ENCODE data around the gene EDC4.

EDC4 gene

GRCh38 chr16:67883146-67883871 is 10.5 kb downstream of the EDC4 start:
- no peak overlapping the region for H3K27ac ChIP-seq (ENCODE audit: low read depth, low read length)
- H3K9me2 ChIP-seq (replicated peaks; ENCODE audit: insufficient read depth, low read length): no peaks in the 10 kb centered on the region
- H4K20me1 ChIP-seq (ENCODE audit: low read depth, low read length): no peaks in the 10 kb centered on the region
- TF ChIP-seq EZH2phosphoT487 (conservative IDR thresholded peaks at IDR 0.05; ENCODE audit: low read length) (no peak), CTCF (IDR thresholded peaks at IDR 0.05; ENCODE audit: insufficient read depth, low read length, poor library complexity, severe bottlenecking) (no peak)
- H3K9ac ChIP-seq (ENCODE audit: low read length): no peak overlapping the region
- no peaks in the 10 kb centered on the region for H3K9me3 ChIP-seq (ENCODE audit: insufficient read depth, low read length)
- no peak overlapping the region for H2AFZ ChIP-seq (ENCODE audit: low read depth, low read length, severe bottlenecking)
- H3K36me3 ChIP-seq (ENCODE audit: low read length): no peaks in the 10 kb centered on the region
- H3K4me3 ChIP-seq (ENCODE audit: insufficient read depth, low read length, poor library complexity, severe bottlenecking): no peak overlapping the region
- H3F3A ChIP-seq (ENCODE audit: insufficient read depth): no peaks in the 10 kb centered on the region
- H3K4me2 ChIP-seq (ENCODE audit: low read depth, low read length, poor library complexity, severe bottlenecking): no peak overlapping the region
- no peaks in the 10 kb centered on the region for H3K27me3 ChIP-seq (ENCODE audit: low read length)
- H3K79me2 ChIP-seq (ENCODE audit: insufficient read depth, low read length): no peaks in the 10 kb centered on the region

- no peak overlapping the region for H3K9ac ChIP-seq (ENCODE audit: low read length)
- H3K4me3 ChIP-seq (ENCODE audit: insufficient read depth, low read length, poor library complexity, severe bottlenecking): no peak overlapping the region
- no peaks in the 10 kb centered on the region for H4K20me1 ChIP-seq (ENCODE audit: low read depth, low read length)
- no peaks in the 10 kb centered on the region for H3K36me3 ChIP-seq (ENCODE audit: low read length)
- no peaks in the 10 kb centered on the region for H3K9me3 ChIP-seq (ENCODE audit: insufficient read depth, low read length)
- H2AFZ ChIP-seq (ENCODE audit: low read depth, low read length, severe bottlenecking): no peak overlapping the region
- TF ChIP-seq CTCF (IDR thresholded peaks at IDR 0.05; ENCODE audit: insufficient read depth, low read length, poor library complexity, severe bottlenecking) (peak; percentile 85), EZH2phosphoT487 (conservative IDR thresholded peaks at IDR 0.05; ENCODE audit: low read length) (no peak)
- no peak overlapping the region for H3K4me2 ChIP-seq (ENCODE audit: low read depth, low read length, poor library complexity, severe bottlenecking)
- H3K27ac ChIP-seq (ENCODE audit: low read depth, low read length): no peak overlapping the region
- H3K79me2 ChIP-seq (ENCODE audit: insufficient read depth, low read length): no peaks in the 10 kb centered on the region
- H3K9me2 ChIP-seq (replicated peaks; ENCODE audit: insufficient read depth, low read length): no peaks in the 10 kb centered on the region
- H3F3A ChIP-seq (ENCODE audit: insufficient read depth): no peaks in the 10 kb centered on the region; the same call in 1 of the 2 replicates
- H3K27me3 ChIP-seq (ENCODE audit: low read length): no peaks in the 10 kb centered on the region
Measured at GRCh38 chr16:67883872-67884261, 11.0 kb downstream of the EDC4 start.

- H3K4me3 ChIP-seq (ENCODE audit: insufficient read depth, low read length, poor library complexity, severe bottlenecking): no peak within 1 kb of the TSS
- no peaks in the 10 kb centered on the region for H3K9me2 ChIP-seq (replicated peaks; ENCODE audit: insufficient read depth, low read length)
- H4K20me1 ChIP-seq (ENCODE audit: low read depth, low read length): no peaks in the 10 kb centered on the region
- H3K4me2 ChIP-seq (ENCODE audit: low read depth, low read length, poor library complexity, severe bottlenecking): no peak within 1 kb of the TSS
- no peak within 1 kb of the TSS for H3K9ac ChIP-seq (ENCODE audit: low read length)
- no peaks in the 10 kb centered on the region for H3K27me3 ChIP-seq (ENCODE audit: low read length)
- TF ChIP-seq EZH2phosphoT487 (conservative IDR thresholded peaks at IDR 0.05; ENCODE audit: low read length): no peak
- no peak within 1 kb of the TSS for H3K27ac ChIP-seq (ENCODE audit: low read depth, low read length)
- no peak within 1 kb of the TSS for H2AFZ ChIP-seq (ENCODE audit: low read depth, low read length, severe bottlenecking)
- H3K9me3 ChIP-seq (ENCODE audit: insufficient read depth, low read length): no peaks in the 10 kb centered on the region
- H3K79me2 ChIP-seq (ENCODE audit: insufficient read depth, low read length): no peaks in the 10 kb centered on the region
- no peaks in the 10 kb centered on the region for H3K36me3 ChIP-seq (ENCODE audit: low read length)
- no peaks in the 10 kb centered on the region; the same call in 1 of the 2 replicates for H3F3A ChIP-seq (ENCODE audit: insufficient read depth)
Measured at GRCh38 chr16:67884684-67885083, 11.8 kb downstream of the EDC4 start, which contains the start of gene NRN1L. Gene NRN1L, plus strand, starts transcription at chr16:67884885. Its CDS starts 19 bp downstream, at chr16:67884904.

GRCh38 chr16:67885545-67885944 is 12.7 kb downstream of the EDC4 start:
- no peak overlapping the region for H3K9ac ChIP-seq (ENCODE audit: low read length)

More at GRCh38 chr16:67885545-67885944, 12.7 kb downstream of the EDC4 start:
- Histone ChIP-seq H3K27me3 (ENCODE audit: low read length) (no peaks in the 10 kb centered on the region), H3K36me3 (ENCODE audit: low read length) (no peaks in the 10 kb centered on the region), H3K27ac (ENCODE audit: low read depth, low read length) (no peak overlapping the region), H3K9me3 (ENCODE audit: insufficient read depth, low read length) (no peaks in the 10 kb centered on the region), H3K4me3 (ENCODE audit: insufficient read depth, low read length, poor library complexity, severe bottlenecking) (no peak overlapping the region), H2AFZ (ENCODE audit: low read depth, low read length, severe bottlenecking) (no peak overlapping the region), H4K20me1 (ENCODE audit: low read depth, low read length) (no peaks in the 10 kb centered on the region), H3K9me2 (replicated peaks; ENCODE audit: insufficient read depth, low read length) (no peaks in the 10 kb centered on the region), H3K79me2 (ENCODE audit: insufficient read depth, low read length) (no peaks in the 10 kb centered on the region), H3F3A (ENCODE audit: insufficient read depth) (no peaks in the 10 kb centered on the region; the same call in 1 of the 2 replicates), H3K4me2 (ENCODE audit: low read depth, low read length, poor library complexity, severe bottlenecking) (no peak overlapping the region)
- TF ChIP-seq EZH2phosphoT487 (conservative IDR thresholded peaks at IDR 0.05; ENCODE audit: low read length) (no peak), CTCF (IDR thresholded peaks at IDR 0.05; ENCODE audit: insufficient read depth, low read length, poor library complexity, severe bottlenecking) (no peak)

All from SU-DHL-6 (cell line).